GM19395 (cell line): Measurements from ENCODE around the gene UNC13B.
"Not testable (repeated sequence)": the region's sequence is repeated elsewhere in the genome, so short reads cannot be mapped to it uniquely, and the experiment has no call there.

Experiments
- ATAC-seq: cut with Tn5 transposase; IDR thresholded peaks from one replicate; pipeline ENCODE4 v1.9.1; 2021; ENCODE audit warnings: mild to moderate bottlenecking, moderate library complexity; ENCODE audit not compliant: unreplicated experiment

UNC13B gene

DNA sequence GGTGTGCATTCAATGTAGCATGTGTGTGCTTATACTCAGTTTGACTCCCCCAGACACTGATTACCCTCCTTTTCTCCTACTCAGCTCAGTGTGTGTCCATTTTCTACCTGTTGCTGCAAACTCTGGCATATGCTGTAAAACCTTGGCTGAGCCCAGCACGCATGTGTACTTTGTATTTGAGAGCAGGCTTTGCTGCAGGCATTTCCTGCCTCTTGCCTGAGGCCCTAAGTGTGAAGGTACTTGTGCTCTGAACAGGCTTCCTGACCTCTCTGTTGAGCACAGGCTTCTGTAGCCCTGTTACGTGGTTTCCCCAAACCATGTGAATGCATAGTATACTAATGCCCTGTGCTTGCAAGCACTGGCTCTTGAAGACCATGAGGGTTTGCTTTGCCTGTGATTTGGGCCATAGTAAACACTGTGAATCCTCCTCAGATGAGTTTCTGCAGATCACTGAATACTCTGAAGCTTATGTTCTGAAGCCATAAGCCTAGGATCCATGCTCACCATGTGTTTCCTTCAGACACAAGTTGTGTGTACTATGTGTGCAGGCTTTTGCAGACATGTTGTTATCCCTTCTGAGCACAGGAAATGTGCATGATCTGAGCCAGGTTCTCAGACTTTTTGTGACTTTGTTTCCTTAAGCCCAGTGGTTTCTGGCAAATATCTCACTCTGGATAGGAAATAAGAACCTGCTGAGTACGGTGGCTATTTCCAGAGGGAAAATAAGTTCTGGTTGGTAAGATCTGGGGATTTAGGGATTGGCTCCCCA lies 203.2 kb downstream of the UNC13B start:
- no peak for ATAC-seq

DNA sequence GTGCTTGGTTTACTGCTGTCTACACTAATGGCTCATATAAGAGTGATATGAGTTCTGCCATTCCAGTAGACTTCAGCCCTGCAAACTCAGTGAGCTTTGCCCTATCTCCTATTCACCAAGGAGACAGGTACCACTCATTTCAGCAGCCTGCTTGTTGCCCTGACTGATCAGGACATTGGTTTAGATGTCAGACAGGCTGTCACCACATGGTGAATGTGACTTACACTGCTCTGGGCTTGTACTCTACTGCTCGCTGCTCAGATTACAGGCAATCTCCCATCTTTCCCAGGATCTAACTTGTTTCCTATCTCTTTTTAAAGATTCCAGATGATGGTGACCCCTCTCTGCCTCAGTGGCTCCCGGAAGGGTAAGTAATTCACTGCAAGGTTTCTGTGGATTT lies 204.8 kb downstream of the UNC13B start:
- ATAC-seq = no peak

DNA sequence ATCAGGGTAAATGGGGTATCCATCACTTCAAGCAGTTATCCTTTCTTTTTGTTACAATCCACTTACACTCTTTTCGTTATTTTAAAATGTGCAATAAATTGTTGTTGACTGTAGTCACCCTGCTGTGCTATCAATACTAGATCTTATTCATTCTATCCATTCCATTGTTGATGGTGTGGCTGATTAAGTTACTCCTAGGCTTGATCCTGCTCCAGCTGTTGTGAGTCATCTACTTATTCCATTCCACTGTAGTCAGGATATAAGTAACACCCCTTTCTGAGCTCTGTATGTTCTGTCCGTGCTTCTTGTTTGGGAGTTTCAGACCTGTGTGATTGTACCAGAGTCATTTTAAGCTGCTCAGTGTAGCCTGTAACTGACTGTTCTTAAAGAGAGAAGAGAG lies 205.6 kb downstream of the UNC13B start:
- ATAC-seq = no peak

DNA sequence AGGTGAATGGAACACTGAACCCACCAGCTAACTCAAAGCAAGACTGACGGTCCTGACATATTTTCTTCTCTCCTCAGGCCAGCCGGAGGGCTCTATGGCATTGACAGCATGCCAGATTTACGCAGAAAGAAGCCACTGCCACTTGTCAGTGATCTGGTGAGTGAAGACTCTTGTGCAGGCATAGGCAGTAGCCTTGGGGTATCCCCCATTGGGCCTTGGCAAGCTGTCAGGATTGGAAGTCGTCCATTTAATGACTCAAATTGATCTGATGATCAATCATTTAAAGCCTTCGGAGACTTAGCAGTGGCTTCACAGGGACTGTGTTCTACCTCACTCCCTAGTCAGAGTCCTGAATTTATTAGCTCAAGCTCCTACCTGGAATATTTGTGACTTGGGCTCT lies 208.4 kb downstream of the UNC13B start:
- no peak for ATAC-seq

DNA sequence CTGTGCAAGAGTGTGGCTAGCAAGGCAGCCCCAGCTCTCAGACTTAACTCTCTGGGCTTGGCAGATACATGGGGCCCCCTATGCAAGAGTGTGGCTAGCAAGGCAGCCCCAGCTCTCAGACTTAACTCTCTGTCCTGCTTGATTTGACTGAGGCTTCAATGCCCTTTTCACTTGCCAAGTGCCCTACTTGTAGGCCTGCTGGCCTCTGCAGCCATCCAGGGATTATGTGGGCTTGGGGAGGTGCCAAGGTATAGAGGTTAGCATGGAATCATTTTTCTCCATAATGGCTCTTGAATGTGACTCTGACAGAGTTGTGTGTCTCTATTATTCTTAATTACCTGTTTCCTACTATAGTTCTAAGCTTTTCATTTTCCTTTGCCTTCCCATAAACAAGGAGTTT lies 212.6 kb downstream of the UNC13B start:
- ATAC-seq = no peak

DNA sequence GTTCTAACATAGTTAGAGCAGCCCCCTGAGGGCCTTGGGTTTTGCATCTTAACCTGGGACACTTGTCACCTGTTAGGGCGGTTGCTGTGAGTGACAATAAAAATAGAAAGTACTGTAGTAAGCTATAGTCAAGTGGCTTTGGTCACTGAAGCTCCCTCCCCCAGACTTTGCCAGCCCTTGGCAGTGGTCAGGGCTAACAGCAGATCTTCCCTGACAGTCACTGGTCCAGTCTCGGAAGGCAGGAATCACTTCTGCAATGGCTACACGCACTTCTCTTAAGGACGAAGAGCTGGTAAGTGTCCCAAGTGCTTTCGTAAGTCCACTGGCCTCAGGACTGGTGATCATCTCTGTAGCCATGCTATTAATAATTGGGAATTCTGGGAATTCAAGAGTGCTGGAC lies 213.1 kb downstream of the UNC13B start:
- no peak for ATAC-seq

DNA sequence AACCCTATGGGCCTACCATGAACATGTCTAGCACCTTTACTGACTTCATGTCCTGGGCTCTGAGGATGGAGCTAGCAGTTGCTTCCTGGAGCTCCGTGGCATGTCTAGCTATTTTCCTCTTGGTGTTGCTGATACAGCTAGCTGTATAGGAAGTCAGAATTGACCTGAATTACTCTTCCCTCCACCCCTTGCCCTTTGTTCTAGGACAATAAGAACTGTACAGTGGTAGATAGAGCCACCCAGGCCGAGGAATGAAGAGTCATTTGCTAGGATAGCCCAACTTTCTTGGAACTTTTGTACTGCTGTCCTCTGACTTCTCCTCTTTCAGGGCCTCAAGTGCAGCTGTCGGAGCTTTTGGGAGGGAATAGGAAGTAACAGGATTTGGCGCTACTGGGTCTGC lies 218.2 kb downstream of the UNC13B start:
- no peak for ATAC-seq

DNA sequence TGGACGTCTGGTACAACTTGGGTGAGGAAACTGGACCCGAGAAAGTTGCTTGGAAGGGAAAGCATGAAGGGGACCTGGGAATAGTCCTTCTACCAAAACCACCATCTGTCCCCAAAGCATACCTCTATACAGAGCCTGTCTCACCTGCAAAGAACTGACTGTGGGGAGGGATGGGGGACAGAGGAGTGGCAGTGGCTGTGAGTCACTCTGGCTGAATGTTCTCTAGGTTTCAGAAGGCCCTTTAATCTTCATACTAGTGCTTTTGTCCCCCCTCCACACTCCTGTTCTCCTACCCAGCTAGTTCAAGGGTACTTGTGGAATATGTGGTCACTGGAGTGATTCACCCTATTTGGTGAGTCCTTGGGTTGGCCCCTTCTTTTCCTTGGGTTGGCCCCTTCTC lies 218.8 kb downstream of the UNC13B start:
- no peak for ATAC-seq

DNA sequence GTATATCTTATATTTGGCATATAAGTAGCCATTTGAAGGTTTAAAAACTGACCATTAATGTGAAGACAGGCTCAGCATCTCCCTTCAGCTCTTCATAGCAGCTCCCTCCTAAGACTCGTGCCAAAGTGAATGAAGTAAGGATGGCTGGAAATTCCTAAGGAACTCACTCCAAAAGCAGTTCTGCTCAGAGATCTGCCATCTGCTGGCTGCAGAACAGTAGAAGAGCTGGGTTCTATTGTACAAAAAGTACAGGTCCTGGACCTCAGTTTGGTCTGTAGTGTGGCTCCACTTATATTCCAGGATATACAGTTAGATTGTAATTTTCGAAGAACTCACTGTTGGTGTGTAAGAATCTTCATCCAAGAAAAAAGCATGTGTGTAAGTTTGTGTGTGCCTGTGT lies 223.2 kb downstream of the UNC13B start:
- ATAC-seq = no peak

DNA sequence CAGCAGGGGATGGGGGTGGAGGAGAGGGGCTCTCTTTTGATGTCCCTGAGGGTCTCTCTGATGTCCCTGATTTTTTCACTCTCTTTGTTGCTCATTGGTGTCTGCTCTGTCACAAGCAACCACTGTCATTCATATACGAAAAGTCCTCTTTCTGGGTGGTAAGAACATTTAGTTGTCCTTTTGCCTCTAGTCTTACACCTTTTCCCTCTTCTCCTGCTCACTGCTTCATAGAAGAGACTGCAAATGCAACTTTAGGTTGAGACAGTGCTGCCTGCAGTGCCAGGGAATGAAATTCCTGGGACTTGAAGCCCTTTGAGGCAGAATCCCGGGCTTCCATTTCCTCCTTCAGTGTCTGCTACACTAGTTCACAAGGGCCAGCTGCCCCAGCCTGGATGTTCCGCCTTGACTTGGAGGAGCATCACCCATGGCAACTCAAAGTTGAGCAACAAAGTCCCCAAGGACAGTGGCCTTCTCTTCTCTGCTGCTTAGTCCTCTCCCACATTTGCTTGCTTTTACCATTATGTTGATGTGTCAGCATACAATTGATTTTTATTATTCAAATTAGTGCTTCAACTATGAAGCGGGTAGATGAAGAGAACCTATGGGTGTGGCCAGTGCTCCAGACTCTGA lies 233.4 kb downstream of the UNC13B start:
- no peak for ATAC-seq

DNA sequence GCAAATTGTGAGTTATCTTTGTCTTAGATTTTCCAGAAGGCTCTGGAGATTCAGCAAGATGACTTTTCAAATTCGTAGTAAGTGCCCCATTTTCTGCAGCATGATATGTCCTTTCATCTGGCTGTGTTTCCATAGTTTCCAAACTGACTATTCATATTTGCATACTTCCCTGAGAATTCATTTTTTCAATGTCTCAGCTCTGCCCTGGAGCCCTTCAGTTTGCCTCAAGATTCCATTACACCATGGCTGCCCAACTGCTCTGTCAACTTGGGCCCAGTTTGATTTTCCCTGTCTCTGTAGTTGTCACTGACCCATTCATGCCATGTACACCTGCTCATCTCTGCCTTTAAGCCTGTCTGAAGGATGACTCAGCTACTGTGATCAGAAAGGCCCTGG lies 233.9 kb downstream of the UNC13B start:
- ATAC-seq = no peak

DNA sequence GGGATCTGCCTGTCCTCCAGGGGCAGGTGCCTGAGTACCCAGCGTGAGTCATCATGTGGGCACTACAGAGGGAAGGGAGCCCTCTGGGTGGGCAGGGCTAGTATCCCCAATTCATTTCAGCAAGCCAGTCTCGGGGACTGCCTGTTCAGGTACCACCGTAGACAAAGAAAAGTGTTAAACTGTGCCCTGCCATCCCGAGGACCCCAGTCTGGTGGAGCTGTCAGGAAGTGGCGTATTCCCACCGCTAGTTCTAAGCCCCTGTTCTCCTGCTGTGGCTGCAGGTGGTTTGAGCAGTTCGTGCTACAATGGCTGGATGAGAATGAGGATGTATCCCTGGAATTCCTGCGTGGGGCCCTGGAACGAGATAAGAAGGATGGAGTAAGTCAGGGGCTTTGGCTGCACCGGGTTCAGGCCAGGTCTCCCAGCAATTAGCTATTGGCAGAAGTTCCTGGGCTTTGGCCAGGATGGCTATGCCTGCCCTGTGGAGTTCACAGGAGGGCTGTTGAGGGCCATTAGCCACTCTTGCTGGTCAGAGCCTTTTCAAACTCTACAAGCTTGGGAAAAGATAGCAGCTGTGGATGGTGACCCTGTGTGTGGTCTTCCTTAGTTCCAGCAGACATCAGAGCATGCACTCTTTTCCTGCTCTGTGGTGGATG lies 234.9 kb downstream of the UNC13B start:
- ATAC-seq = no peak

DNA sequence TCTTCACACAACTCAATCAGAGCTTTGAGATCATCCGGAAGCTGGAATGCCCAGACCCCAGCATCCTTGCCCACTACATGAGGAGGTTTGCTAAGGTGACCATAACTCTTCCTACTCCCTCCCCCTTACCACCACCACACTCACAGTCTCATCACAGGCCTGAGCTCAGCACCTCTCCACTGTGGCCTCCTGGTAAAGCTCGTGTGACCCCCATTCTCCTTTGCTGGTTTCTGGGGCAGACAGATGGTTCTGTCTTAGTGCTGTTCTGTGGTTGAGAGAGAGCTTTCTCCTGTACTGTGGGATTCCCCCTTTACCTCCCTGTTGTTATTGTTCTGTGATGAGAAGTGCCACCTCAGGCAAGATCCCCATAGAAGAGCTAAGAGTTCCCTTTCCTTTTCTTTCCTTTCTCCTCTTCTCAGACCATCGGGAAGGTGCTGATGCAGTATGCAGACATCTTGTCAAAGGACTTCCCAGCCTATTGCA lies 235.4 kb downstream of the UNC13B start:
- ATAC-seq = no peak

DNA sequence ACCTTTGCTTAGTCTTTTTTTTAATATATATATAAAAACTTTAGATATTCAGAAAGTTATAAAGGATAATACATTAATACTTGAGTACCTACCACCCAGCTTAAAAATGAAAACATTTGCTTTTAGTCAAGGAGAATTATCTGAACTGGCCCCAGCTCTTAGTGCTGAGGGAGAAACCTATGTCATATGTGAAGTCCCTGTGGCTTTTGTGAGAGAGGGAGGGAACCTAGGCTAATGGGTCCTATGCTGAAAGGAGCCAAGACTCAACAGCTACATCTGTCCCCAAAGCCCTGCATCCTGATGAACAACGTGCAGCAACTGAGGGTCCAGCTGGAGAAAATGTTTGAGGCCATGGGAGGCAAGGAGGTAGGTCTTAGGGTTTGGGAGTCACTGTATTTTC lies 236.1 kb downstream of the UNC13B start:
- ATAC-seq = no peak

DNA sequence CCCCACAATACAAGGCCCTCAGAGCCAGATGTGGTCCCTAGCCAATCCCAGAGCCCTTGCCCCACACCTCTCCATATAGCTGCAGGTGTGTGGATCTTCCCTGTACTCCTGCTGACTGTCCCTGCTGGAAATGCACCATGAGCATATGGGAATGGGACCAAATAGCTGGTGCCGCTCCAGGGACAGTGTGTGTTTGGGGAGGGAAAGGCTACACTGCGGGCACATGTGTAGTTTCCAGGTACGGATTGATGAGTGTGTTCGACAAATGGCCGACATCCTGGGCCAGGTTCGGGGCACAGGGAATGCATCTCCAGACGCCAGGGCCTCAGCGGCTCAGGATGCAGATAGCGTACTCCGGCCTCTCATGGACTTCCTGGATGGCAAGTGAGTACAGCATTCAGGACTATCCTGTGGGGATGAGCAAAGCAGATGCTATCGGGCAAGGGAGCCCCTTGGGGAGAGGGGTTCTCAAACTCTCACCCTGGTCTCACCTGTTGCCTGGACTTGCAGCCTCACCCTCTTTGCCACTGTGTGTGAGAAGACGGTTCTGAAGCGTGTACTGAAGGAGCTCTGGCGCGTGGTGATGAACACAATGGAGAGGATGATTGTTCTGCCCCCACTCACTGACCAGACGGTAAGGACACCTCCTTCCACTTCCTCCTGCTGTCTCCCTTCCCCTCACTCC lies 237.0 kb downstream of the UNC13B start:
- ATAC-seq = no peak

DNA sequence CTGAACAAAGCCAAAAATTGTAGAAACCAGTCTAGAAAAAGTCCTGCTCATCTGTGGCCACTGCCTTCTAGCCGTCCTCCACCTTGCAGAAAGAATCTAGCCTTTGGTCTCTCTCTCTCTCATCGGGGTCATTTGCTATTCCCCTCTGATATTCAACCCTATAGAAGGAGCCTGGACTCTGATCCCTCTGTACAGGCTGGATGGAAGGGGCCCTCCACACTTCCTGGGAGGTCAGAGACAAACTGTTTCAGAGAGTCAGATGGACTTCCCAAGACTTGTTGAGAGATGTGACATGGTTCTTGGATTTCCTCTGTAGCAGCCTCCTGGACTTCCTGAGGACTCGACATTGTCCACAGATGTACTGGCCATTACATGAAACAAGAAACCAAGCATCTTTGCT lies 243.1 kb downstream of the UNC13B start:
- no peak for ATAC-seq

DNA sequence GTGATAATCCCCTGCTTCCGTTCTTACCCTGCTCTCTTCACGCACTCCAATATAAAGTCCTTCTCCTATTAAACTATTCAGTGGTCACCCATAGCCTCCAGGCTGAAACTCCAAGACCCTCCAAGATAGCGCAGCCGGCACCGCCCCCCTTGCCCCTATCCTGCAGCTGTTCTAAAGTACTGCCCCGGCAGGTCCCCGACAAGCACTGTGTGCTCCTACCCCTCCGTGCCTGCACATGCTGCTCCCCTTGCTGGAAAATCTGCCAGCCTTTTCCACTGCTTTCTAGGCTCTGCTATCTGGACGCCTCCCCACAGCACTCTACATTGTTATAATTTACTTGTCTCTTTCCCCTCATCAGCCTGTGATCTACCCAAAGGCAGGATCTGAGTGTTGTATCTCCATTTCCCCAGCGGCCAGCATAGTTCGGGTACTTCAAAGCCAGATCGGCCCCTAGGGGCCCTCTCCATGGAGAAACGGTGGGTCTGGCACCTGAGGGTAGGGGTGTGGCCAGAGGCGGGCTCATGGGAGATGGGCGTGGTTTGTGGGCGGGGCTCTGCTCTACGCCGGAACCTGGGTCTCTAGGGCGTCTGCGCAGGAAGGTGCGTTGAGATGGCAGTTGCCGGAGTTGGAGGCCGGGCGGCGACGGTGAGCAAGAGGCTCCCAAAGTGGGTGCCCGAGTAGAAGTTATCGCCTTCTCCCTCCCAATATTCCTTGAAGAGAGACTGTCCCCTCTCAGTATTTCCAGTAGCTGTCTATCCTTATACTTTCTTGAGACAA lies 244.6 kb downstream of the UNC13B start:
- ATAC-seq = no peak

DNA sequence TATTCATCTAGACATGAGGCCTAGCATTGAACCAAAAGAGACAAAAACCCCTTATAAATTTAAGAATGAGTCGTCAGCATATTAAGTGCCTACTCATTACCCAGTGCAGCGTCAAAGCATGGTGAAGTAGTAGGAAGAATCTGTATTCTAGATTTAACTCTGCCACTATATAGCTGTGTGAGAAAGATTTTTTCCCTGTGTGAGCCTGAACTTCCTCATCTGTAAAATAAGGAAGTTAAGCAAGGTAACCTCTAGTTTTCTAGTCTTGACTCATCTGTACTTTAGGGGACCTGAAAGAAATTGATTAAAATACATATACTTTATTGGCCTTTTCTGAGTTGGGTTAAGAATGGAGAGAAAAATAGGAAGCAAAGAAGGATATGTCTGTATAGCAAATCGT lies 246.0 kb downstream of the UNC13B start:
- ATAC-seq = no peak

DNA sequence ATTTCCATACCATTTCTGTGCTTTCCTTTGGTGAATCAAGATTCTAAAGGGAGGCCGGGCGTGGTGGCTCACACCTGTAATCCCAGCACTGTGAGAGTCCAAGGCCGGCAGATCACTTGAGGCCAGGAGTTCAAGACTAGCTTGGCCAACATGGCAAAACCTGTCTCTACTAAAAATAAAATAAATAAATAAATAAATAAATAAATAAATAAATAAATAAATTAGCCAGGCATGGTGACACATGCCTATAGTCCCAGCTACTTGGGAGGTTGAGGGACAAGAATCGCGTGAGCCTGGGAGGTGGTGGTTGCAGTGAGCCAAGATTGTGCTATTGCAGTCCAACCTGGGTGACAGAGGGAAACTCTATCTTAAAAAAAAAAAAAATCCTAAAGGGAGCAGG lies 247.6 kb downstream of the UNC13B start:
- not testable (repeated sequence) for ATAC-seq

DNA sequence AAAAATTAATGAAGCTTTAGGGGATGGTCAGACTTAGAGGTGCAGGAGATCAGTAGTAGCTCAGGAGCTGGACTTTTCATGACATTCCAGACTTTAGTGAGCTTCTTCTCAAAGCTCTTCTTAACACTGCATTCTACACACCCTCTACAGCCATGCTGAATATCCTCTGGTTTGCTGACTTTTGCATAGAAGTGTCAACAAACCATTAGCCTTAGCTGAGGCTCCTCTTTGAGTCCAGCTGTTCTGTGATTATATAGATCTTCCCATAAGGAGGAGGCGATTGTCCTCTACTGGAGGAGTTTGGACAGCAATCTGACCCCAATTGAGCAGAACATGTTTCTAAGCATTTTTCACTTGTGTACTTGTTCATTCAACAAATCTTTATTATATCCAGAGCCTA lies 253.1 kb downstream of the UNC13B start:
- no peak for ATAC-seq
